ENCODE data around the gene ERICH2. TPM values are rescaled to one million over a fixed set of nuclear protein-coding genes. Genes with fewer than 3 reads are reported as not detected.

The ERICH2 gene
- total RNA-seq, 1 experiment from 2014 or later, result 2.4 TPM

DNA sequence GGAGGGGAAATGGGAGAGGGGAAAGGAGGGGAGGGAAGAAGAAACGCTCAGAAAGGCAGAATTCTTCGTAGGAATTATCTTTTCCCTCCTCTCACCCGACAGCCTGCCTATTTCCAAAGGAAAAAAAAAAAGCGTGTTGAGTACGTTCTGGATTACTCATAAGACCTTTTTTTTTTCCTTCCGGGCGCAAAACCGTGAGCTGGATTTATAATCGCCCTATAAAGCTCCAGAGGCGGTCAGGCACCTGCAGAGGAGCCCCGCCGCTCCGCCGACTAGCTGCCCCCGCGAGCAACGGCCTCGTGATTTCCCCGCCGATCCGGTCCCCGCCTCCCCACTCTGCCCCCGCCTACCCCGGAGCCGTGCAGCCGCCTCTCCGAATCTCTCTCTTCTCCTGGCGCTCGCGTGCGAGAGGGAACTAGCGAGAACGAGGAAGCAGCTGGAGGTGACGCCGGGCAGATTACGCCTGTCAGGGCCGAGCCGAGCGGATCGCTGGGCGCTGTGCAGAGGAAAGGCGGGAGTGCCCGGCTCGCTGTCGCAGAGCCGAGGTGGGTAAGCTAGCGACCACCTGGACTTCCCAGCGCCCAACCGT, 46.4 kb downstream of the ERICH2 start, which contains the start of gene GAD1:
Gene GAD1 (plus strand): TSS at position 384 of the 589 bp plus-strand sequence. CDS start 1,705 bp downstream, outside the sequence.
- peak within 1 kb of the TSS; percentile 46; the same call in 1 of the 2 replicates for H3K27ac ChIP-seq (ENCODE audit: low read depth, low read length)
- H2AFZ ChIP-seq (ENCODE audit: low read depth, low read length, poor library complexity, severe bottlenecking), result peak within 1 kb of the TSS; percentile 99
- ChIA-PET RAD21 (ENCODE audit: low non-redundant PET in 1 of 2, low total read pairs in 2 of 2, uncharacterized antibody in 2 of 2, unreplicated experiment in 2 of 2) (interaction anchor here (0.6 to 1.4 kb wide), 8 partner anchors 8 to 1863 kb away, joined by 3 to 5 read pairs (median 3); no protein-coding TSS in a partner anchor), CTCF (interaction anchor here (0.7 to 6.1 kb wide), 23 partner anchors 9 to 581 kb away, joined by 3 to 87 read pairs (median 5); partner anchors contain the start of gene ERICH2), POLR2A (interaction anchor here (0.9 to 1.4 kb wide), 4 partner anchors 58 to 492 kb away, joined by 3 to 5 read pairs (median 4); no protein-coding TSS in a partner anchor)
- H3K79me2 ChIP-seq (ENCODE audit: insufficient read depth, low read length), result no peaks in the 10 kb centered on the region
- intact Hi-C loops (cut with micrococcal nuclease), result loop anchor here (2.0 to 5.0 kb wide), 2 partner anchors 56 to 454 kb away; no protein-coding TSS in a partner anchor
- TF ChIP-seq, protein P1, sequence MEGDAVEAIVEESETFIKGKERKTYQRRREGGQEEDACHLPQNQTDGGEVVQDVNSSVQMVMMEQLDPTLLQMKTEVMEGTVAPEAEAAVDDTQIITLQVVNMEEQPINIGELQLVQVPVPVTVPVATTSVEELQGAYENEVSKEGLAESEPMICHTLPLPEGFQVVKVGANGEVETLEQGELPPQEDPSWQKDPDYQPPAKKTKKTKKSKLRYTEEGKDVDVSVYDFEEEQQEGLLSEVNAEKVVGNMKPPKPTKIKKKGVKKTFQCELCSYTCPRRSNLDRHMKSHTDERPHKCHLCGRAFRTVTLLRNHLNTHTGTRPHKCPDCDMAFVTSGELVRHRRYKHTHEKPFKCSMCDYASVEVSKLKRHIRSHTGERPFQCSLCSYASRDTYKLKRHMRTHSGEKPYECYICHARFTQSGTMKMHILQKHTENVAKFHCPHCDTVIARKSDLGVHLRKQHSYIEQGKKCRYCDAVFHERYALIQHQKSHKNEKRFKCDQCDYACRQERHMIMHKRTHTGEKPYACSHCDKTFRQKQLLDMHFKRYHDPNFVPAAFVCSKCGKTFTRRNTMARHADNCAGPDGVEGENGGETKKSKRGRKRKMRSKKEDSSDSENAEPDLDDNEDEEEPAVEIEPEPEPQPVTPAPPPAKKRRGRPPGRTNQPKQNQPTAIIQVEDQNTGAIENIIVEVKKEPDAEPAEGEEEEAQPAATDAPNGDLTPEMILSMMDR (IDR thresholded peaks at IDR 0.05 in 2 of 3, conservative IDR thresholded peaks at IDR 0.05 in 1 of 3; ENCODE audit: borderline replicate concordance in 1 of 3, insufficient read depth in 1 of 3, low read depth in 2 of 3, low read length in 2 of 3), result no peak
- no peak for TF ChIP-seq EZH2phosphoT487 (IDR thresholded peaks at IDR 0.05; ENCODE audit: borderline replicate concordance)
- peak; percentile 63 for TF ChIP-seq POLR2AphosphoS5 (IDR thresholded peaks at IDR 0.05; ENCODE audit: low read depth, low read length)
- TF ChIP-seq, protein P2, sequence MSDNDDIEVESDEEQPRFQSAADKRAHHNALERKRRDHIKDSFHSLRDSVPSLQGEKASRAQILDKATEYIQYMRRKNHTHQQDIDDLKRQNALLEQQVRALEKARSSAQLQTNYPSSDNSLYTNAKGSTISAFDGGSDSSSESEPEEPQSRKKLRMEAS (IDR thresholded peaks at IDR 0.05), result peak; percentile 71
- 0 out of 2 replicates have a peak, but pooled peaks have one; percentile 40 for TF ChIP-seq EGR1 (IDR thresholded peaks at IDR 0.05; ENCODE audit: low read depth)
- TF ChIP-seq SIN3A (IDR thresholded peaks at IDR 0.05; ENCODE audit: low read depth), result no peak
- no peaks in the 10 kb centered on the region for H3K36me3 ChIP-seq (ENCODE audit: control insufficient read depth in 1 of 2, insufficient read depth in 2 of 2, low read length in 2 of 2)
- H3K9me2 ChIP-seq (ENCODE audit: insufficient read depth), result no peaks in the 10 kb centered on the region
- H3K4me3 ChIP-seq (replicated peaks in 1 of 2; ENCODE audit: low read depth in 1 of 2, low read length in 2 of 2), result peak within 1 kb of the TSS; percentile 53 to 67
- H3K9me3 ChIP-seq (ENCODE audit: control insufficient read depth in 1 of 2, insufficient read depth in 1 of 2, low read depth in 1 of 2, low read length in 2 of 2), result no peaks in the 10 kb centered on the region
- H3K27me3 ChIP-seq (ENCODE audit: insufficient read depth, low read length), result no peaks in the 10 kb centered on the region
- BruUV-seq (replicated peaks), result no TSS peak
- peaks cover 3 to 27% of the 10 kb centered on the region in 2 experiments; a peak in 3 of 4 replicates for H3K4me1 ChIP-seq (ENCODE audit: control insufficient read depth in 1 of 2, insufficient read depth in 2 of 2, low read length in 2 of 2)
- H3K4me2 ChIP-seq (ENCODE audit: low read length), result peak within 1 kb of the TSS; percentile 97
- H4K20me1 ChIP-seq (ENCODE audit: insufficient read depth), result no peaks in the 10 kb centered on the region
- ATAC-seq (peak; percentile 72), DNase-seq (ENCODE audit: low read depth, low spot score) (peak; percentile 39)
- H3K9ac ChIP-seq (ENCODE audit: low read length), result peak within 1 kb of the TSS; percentile 64
